Liver (tissue), 3 donors: ENCODE measurements around the gene ARHGAP23.

Experiments
- CTCF ChIP-seq: fragments of 150-350 bp; IDR thresholded peaks from 2 replicates; pipeline ENCODE4 v1.5.1; 2017; ENCODE audit warnings: improper control_type of control experiment, low read depth, low read length; ENCODE audit not compliant: missing input control
- FOXA1 ChIP-seq: IDR thresholded peaks from 2 replicates; pipeline ENCODE4 v1.6.1; 2016; ENCODE audit warnings: antibody characterized with exemption
- GABPA ChIP-seq, 2 donors: IDR thresholded peaks in 1 of 2; conservative IDR thresholded peaks in 1 of 2; 2 replicates each; pipeline ENCODE4 v1.6.1; 2016; ENCODE audit warnings: antibody characterized with exemption in 2 of 2, mild to moderate bottlenecking in 1 of 2, moderate library complexity in 1 of 2
- JUND ChIP-seq, 2 donors: IDR thresholded peaks; 2 replicates each; pipeline ENCODE4 v1.6.1; 2016; ENCODE audit warnings: antibody characterized with exemption in 2 of 2
- MAX ChIP-seq: IDR thresholded peaks from 2 replicates; pipeline ENCODE4 v1.6.1; 2016; ENCODE audit warnings: antibody characterized with exemption
- RAD21 ChIP-seq, 2 donors: IDR thresholded peaks; 2 replicates each; pipeline ENCODE4 v1.6.1; 2016; ENCODE audit warnings: antibody characterized with exemption in 2 of 2, mild to moderate bottlenecking in 2 of 2
- REST ChIP-seq: IDR thresholded peaks from 2 replicates; pipeline ENCODE4 v1.6.1; 2016; ENCODE audit warnings: antibody characterized with exemption, mild to moderate bottlenecking
- RXRA ChIP-seq, 2 donors: IDR thresholded peaks; 2 replicates each; pipeline ENCODE4 v1.6.1; 2017 to 2018; ENCODE audit warnings: antibody characterized with exemption in 2 of 2, mild to moderate bottlenecking in 1 of 2
- SP1 ChIP-seq: IDR thresholded peaks from 2 replicates; pipeline ENCODE4 v1.6.1; 2018; ENCODE audit warnings: antibody characterized with exemption, mild to moderate bottlenecking
- TAF1 ChIP-seq: conservative IDR thresholded peaks from 2 replicates; pipeline ENCODE4 v1.6.1; 2016; ENCODE audit warnings: antibody characterized with exemption, mild to moderate bottlenecking
- YY1 ChIP-seq: IDR thresholded peaks from 2 replicates; pipeline ENCODE4 v1.6.1; 2016; ENCODE audit warnings: antibody characterized with exemption, mild to moderate bottlenecking
- TF ChIP-seq, protein P1 (sequence below): IDR thresholded peaks from 2 replicates; pipeline ENCODE4 v1.6.1; 2016; ENCODE audit warnings: antibody characterized with exemption
- TF ChIP-seq, protein P2 (sequence below): IDR thresholded peaks from 2 replicates; pipeline ENCODE4 v1.6.1; 2016; ENCODE audit warnings: antibody characterized with exemption
- donor health status: healthy.
- donor health status: healthy.

GRCh38 chr17:38452719-38453118 lies 24.5 kb downstream of the ARHGAP23 start:
- TF ChIP-seq GABPA (IDR thresholded peaks at IDR 0.05 in 1 of 2, conservative IDR thresholded peaks at IDR 0.05 in 1 of 2) = no peak
- no peak for TF ChIP-seq TAF1
- no peak for TF ChIP-seq REST
- TF ChIP-seq CTCF = no peak
- TF ChIP-seq MAX = no peak
- TF ChIP-seq YY1 = no peak
- no peak for TF ChIP-seq RAD21 (IDR thresholded peaks at IDR 0.05)
- no peak for TF ChIP-seq SP1
- TF ChIP-seq, protein P1, sequence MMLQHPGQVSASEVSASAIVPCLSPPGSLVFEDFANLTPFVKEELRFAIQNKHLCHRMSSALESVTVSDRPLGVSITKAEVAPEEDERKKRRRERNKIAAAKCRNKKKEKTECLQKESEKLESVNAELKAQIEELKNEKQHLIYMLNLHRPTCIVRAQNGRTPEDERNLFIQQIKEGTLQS = no peak
- no peak for TF ChIP-seq FOXA1
- no peak for TF ChIP-seq JUND (IDR thresholded peaks at IDR 0.05)
- TF ChIP-seq, protein P2, sequence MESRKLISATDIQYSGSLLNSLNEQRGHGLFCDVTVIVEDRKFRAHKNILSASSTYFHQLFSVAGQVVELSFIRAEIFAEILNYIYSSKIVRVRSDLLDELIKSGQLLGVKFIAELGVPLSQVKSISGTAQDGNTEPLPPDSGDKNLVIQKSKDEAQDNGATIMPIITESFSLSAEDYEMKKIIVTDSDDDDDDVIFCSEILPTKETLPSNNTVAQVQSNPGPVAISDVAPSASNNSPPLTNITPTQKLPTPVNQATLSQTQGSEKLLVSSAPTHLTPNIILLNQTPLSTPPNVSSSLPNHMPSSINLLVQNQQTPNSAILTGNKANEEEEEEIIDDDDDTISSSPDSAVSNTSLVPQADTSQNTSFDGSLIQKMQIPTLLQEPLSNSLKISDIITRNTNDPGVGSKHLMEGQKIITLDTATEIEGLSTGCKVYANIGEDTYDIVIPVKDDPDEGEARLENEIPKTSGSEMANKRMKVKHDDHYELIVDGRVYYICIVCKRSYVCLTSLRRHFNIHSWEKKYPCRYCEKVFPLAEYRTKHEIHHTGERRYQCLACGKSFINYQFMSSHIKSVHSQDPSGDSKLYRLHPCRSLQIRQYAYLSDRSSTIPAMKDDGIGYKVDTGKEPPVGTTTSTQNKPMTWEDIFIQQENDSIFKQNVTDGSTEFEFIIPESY = no peak
- TF ChIP-seq RXRA (IDR thresholded peaks at IDR 0.05) = no peak
